Smooth muscle cell of bladder (primary cell): Measurements from ENCODE around the gene DNAAF2. TPM values are rescaled to one million over a fixed set of nuclear protein-coding genes. Genes with fewer than 3 reads are reported as not detected.

Experiments
- total RNA-seq: library from RNA; depleted of rRNA; stranded (reverse); fragments of >200 nt; gene quantifications from 2 replicates; pipeline ENCODE4 v1.2.3, GENCODE V29; 2014

DNAAF2 gene, protein sequence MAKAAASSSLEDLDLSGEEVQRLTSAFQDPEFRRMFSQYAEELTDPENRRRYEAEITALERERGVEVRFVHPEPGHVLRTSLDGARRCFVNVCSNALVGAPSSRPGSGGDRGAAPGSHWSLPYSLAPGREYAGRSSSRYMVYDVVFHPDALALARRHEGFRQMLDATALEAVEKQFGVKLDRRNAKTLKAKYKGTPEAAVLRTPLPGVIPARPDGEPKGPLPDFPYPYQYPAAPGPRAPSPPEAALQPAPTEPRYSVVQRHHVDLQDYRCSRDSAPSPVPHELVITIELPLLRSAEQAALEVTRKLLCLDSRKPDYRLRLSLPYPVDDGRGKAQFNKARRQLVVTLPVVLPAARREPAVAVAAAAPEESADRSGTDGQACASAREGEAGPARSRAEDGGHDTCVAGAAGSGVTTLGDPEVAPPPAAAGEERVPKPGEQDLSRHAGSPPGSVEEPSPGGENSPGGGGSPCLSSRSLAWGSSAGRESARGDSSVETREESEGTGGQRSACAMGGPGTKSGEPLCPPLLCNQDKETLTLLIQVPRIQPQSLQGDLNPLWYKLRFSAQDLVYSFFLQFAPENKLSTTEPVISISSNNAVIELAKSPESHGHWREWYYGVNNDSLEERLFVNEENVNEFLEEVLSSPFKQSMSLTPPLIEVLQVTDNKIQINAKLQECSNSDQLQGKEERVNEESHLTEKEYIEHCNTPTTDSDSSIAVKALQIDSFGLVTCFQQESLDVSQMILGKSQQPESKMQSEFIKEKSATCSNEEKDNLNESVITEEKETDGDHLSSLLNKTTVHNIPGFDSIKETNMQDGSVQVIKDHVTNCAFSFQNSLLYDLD
- 6.3 and 7.3 TPM in 2 replicates for total RNA-seq

DNA sequence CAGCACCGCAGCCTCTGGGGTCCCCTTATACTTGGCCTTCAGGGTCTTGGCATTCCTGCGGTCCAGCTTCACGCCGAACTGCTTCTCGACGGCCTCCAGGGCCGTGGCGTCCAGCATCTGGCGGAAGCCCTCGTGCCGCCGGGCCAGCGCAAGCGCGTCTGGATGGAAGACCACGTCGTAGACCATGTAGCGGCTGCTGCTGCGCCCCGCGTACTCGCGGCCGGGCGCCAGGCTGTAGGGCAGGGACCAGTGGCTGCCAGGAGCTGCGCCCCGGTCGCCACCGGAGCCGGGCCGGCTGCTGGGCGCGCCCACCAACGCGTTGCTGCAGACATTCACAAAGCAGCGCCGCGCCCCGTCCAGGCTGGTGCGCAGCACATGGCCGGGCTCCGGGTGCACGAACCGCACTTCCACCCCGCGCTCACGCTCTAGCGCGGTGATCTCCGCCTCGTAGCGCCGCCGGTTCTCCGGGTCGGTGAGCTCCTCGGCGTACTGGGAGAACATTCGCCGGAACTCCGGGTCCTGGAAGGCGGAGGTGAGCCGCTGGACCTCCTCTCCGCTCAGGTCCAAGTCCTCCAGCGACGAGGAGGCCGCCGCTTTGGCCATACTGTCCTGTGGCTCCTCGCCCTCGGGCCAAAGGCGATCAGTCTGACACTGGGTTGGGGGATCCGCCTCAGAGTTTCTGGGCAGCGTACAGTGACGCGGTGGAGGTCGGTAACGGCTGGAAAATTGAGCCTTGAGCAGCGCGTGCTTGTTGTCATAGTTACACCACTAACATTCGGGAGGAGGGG is at the start of gene DNAAF2:
TSS of gene DNAAF2 (minus strand) at position 698 of the 788 bp plus-strand sequence. CDS start at position 603, 95 bp downstream.

DNA sequence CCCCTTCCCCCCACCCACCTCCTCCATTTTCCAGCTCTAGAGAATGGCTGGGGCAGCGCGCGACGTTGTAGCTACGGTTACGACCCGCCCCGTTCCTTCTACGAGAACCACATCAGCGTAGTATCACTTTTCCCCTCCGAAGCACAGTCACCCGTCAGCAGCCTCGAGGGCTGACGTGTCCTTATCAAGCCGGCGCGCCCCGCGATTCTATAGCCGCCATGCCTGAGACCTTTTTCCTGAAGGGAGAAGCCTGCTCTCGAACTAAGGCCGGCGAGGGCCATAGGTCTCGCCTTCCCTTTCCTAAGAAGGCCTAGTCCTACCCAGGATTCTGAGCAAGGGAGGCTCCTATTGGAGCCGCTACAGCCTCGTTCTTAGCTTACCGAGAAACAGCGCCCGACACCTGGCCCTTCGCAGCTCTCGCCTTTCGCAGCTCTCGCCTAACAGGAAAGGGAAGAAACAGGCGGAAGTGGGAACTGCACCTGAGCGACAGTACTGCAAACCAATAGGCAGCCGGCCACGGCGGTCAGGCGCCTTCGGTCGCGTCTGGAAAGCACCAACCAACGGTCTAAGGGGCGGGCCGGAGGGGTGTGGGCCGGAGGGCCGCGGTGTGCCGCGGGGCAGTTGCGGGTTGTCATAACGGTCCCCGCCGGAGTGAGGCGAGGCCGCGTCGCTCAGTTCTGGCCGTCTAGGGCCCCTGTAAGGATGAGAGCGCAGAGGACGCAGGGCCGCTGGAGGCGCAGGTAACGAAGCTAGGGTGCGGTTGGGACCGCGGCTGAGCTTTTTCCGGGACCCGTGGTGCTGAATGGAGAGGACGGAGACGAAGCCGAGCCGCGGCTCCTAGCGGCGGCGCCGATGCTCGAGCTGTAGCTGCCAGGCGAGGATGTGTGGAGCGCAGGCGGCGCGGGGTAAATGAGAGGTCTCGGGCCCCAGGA is 14.6 kb downstream of the DNAAF2 start, which contains the start of the genes MGAT2 and RPL36AL:
TSS of gene MGAT2 (plus strand) at position 618 of the 932 bp plus-strand sequence. CDS start 470 bp downstream, outside the sequence.
TSS of gene RPL36AL (minus strand) at position 445 of the 932 bp plus-strand sequence. CDS start 1,522 bp downstream, outside the sequence.

DNA sequence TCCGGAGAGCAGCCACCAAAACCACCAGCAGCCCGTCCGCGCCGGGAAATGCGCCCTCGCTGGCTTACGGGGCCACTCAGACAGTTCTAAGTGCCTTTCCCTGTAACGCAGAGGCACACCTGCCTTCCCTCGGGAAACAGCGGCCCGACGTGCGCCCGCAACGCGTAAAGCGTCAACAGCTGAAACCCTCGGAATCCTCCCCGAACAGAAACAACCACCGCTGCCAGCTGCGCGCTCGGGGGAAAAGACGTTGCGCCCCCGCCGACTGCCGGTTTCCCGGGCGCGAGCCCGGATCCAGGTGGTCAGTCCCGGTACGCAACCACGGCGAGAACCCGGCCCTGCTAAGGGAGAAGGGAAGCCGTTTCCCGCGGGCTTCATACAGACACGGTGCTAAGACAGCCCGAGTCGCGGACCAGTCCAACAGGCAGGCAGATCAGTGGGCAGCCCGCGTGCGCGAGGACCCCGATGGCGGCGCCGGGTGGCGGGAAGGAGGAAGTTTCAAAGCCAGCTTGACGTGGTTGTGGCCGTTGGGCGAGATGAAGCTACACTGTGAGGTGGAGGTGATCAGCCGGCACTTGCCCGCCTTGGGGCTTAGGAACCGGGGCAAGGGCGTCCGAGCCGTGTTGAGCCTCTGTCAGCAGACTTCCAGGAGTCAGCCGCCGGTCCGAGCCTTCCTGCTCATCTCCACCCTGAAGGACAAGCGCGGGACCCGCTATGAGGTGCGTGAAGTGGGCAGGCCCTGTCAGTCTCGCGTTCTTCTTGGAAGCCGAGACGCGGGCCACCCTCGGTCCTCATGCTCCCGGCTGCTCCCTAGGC is 36.4 kb downstream of the DNAAF2 start, which contains the start of gene LRR1:
TSS of gene LRR1 (plus strand) at position 456 of the 816 bp plus-strand sequence. CDS start at position 537, 81 bp downstream.

DNA sequence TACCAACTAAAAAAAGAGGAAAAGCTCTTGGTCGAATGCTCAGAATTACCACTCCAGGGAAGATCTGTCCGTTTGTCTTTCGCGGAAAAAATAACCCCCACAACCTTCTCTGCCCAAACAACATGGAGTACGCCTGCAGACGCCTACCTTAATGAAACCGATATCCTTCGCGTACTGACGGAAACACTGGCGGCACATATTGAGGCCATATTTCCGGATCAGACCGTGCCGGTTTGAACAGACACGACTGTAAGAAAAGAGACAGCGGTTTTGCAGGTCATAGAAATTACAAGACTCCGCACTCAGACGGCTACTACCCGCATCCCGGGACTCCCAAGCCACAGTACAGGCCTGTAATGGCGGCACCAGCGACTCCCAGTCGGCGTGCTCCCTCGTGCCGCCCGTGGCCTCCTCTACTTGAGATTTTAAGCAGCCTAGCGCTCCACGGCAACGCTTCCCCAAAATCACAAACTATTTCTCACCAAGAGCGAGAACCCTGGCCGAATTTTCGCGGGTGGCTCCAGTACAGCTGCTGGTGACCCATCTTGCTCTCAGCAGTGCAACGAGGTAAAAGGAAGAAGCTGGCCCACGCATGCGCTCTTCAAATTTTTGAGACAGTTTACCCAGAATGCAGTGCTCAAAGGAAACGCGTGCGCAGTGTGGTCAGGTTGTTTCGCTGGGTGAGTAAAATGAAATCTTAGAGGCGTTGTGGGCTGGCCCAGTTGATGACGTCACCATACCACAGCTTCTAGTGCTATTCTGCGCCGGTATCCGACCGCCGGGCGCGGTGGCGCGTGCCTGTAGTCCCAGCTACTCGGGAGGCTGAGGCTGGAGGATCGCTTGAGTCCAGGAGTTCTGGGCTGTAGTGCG is 49.0 kb downstream of the DNAAF2 start, which contains the start of gene RPS29:
TSS of gene RPS29 (minus strand) at position 578 of the 870 bp plus-strand sequence. CDS start at position 544, 34 bp downstream.

Other genes starting within 250 kb of the DNAAF2 start
- 1,753 and 2,443 TPM in 2 replicates for gene RPS29, start 48.9 kb downstream of the DNAAF2 start, total RNA-seq
- 9.1 and 10.0 TPM in 2 replicates for gene LRR1, start 36.3 kb downstream of the DNAAF2 start, total RNA-seq
- 441 and 446 TPM in 2 replicates for gene RPL36AL, start 14.6 kb downstream of the DNAAF2 start, total RNA-seq
- gene MGAT2, start 14.4 kb downstream of the DNAAF2 start, total RNA-seq, result 76.2 and 79.8 TPM in 2 replicates
- gene POLE2, start 53.0 kb upstream of the DNAAF2 start, total RNA-seq, result 2.4 TPM in 2 replicates
- 3.4 and 4.0 TPM in 2 replicates for gene KLHDC1, start 57.9 kb upstream of the DNAAF2 start, total RNA-seq
- 93.2 and 106 TPM in 2 replicates for gene KLHDC2, start 132.9 kb upstream of the DNAAF2 start, total RNA-seq
- 57.0 and 67.0 TPM in 2 replicates for gene NEMF, start 217.5 kb upstream of the DNAAF2 start, total RNA-seq